Caco-2 (cell line): ENCODE results near the gene INPP5E. TPM values are rescaled to one million over a fixed set of nuclear protein-coding genes. Genes with fewer than 3 reads are reported as not detected.

Source experiments
- BruUV-seq: library from RNA; stranded (reverse); fragments of 400-500 nt; replicated peaks from 2 replicates; lab custom pipeline; 2021; lab: Mats Ljungman, UMichigan
- CTCF ChIA-PET: fragments of 300-600 bp; sonication (Branson Sonifier 250); formaldehyde crosslinking; loops from one replicate; lab custom pipeline; 2022; ENCODE audit warnings: antibody characterized with exemption; lab: Charles Lee
- POLR2A ChIA-PET: fragments of 300-600 bp; sonication (Branson Sonifier 250); formaldehyde crosslinking; loops from one replicate; lab custom pipeline; 2022; ENCODE audit warnings: antibody characterized with exemption; lab: Charles Lee
- DNase-seq, 2 experiments: peaks; one replicate each; pipeline versions ENCODE4 v3.0.0 to v3.0.0-alpha.2; 2020 to 2022
- H3K27me3 ChIP-seq: replicated peaks from 2 replicates; pipeline ENCODE4 v1.6.0; 2011; ENCODE audit warnings: low read length; ENCODE audit not compliant: control insufficient read depth, insufficient read depth
- H3K36me3 ChIP-seq: 2 replicates; pipeline ENCODE4 v1.5.1; 2011; ENCODE audit warnings: low read length; ENCODE audit not compliant: control insufficient read depth, insufficient read depth
- H3K4me1 ChIP-seq: fragments of 250-450 bp; sonication (Bioruptor Pico); 2 replicates; pipeline ENCODE4 v1.5.1; 2020; ENCODE audit warnings: mild to moderate bottlenecking
- H3K4me3 ChIP-seq: 2 replicates; pipeline ENCODE4 v1.5.1; 2011; ENCODE audit warnings: low read depth, mild to moderate bottlenecking, control low read depth, low read length
- H3K9me3 ChIP-seq: fragments of 250-450 bp; sonication (Bioruptor Pico); 2 replicates; pipeline ENCODE4 v1.5.1; 2020; ENCODE audit warnings: mild to moderate bottlenecking, moderate library complexity
- H3K27ac Mint-ChIP-seq: one replicate; pipeline ENCODE4 v1.8.0; 2022; ENCODE audit warnings: mixed read lengths; ENCODE audit not compliant: unreplicated experiment
- H3K27me3 Mint-ChIP-seq: one replicate; pipeline ENCODE4 v1.8.0; 2022; ENCODE audit warnings: mixed read lengths; ENCODE audit not compliant: insufficient read depth, unreplicated experiment
- H3K36me3 Mint-ChIP-seq: one replicate; pipeline ENCODE4 v1.8.0; 2022; ENCODE audit warnings: mild to moderate bottlenecking, mixed read lengths; ENCODE audit not compliant: insufficient read depth, unreplicated experiment
- H3K4me1 Mint-ChIP-seq: one replicate; pipeline ENCODE4 v1.8.0; 2022; ENCODE audit warnings: low read depth, mixed read lengths; ENCODE audit not compliant: unreplicated experiment
- H3K4me3 Mint-ChIP-seq: one replicate; pipeline ENCODE4 v1.8.0; 2022; ENCODE audit warnings: mild to moderate bottlenecking, moderate library complexity, mixed read lengths; ENCODE audit not compliant: unreplicated experiment
- H3K9me3 Mint-ChIP-seq: one replicate; pipeline ENCODE4 v1.8.0; 2022; ENCODE audit warnings: mixed read lengths; ENCODE audit not compliant: unreplicated experiment
- CTCF ChIP-seq, 2 experiments: fragments of 200-600 bp in 1 of 2; IDR thresholded peaks; 1 replicate in 1 of 2; 2 replicates in 1 of 2; pipeline versions ENCODE4 v1.5.1 to v1.8.0; 2011 to 2022; ENCODE audit warnings: antibody characterized with exemption in 1 of 2, control low read depth in 1 of 2, inconsistent platforms in 1 of 2, low read depth in 1 of 2, low read length in 1 of 2, mild to moderate bottlenecking in 1 of 2, moderate library complexity in 1 of 2; ENCODE audit not compliant: insufficient read depth in 1 of 2, severe bottlenecking in 1 of 2, unreplicated experiment in 1 of 2
- intact Hi-C: fragments of 100-400 bp; cut with micrococcal nuclease; formaldehyde crosslinking; loops from one replicate; pipeline ENCODE4 v1.10.0; 2022; ENCODE audit not compliant: unreplicated experiment
- total RNA-seq: library from RNA; stranded (reverse); gene quantifications from 2 replicates; pipeline ENCODE4 v1.2.3, GENCODE V29; 2022

The INPP5E gene
- total RNA-seq, 1 experiment from 2014 or later = 18.6 TPM

GRCh38 chr9:136472640-136473353 lies 33.2 kb upstream of the INPP5E start:
- Mint-ChIP-seq H3K9me3 (no peaks in the 10 kb centered on the region), H3K4me1 (no peaks in the 10 kb centered on the region), H3K36me3 (peaks cover 93% of the 10 kb centered on the region), H3K4me3 (no peak overlapping the region), H3K27ac (no peak overlapping the region), H3K27me3 (no peaks in the 10 kb centered on the region)
- POLR2A ChIA-PET = no interaction called here
- no peaks in the 10 kb centered on the region for H3K9me3 ChIP-seq
- peaks cover 8% of the 10 kb centered on the region for H3K36me3 ChIP-seq
- TF ChIP-seq CTCF (IDR thresholded peaks at IDR 0.05; ENCODE audit: insufficient read depth in 1 of 2, low read depth in 1 of 2, low read length in 1 of 2, severe bottlenecking in 1 of 2, unreplicated experiment in 1 of 2) = no peak
- no TSS peak for BruUV-seq
- no peak for DNase-seq
- no peak overlapping the region for H3K4me3 ChIP-seq
- H3K4me1 ChIP-seq = no peaks in the 10 kb centered on the region
- CTCF ChIA-PET = no interaction called here
- H3K27me3 ChIP-seq = no peaks in the 10 kb centered on the region
- intact Hi-C loops = no loop called here

- no peaks in the 10 kb centered on the region for H3K4me1 ChIP-seq
- H3K4me1 Mint-ChIP-seq = no peaks in the 10 kb centered on the region
- H3K27me3 ChIP-seq = no peaks in the 10 kb centered on the region
- H3K9me3 Mint-ChIP-seq = no peaks in the 10 kb centered on the region
- intact Hi-C loops = no loop called here
- H3K4me3 Mint-ChIP-seq = no peak overlapping the region
- no peaks in the 10 kb centered on the region for H3K9me3 ChIP-seq
- ChIA-PET CTCF (interaction anchor here (0.6 kb wide), 1 partner anchor 240 kb away, joined by 5 read pairs; the partner anchor contains the start of gene DIPK1B), POLR2A (no interaction called here)
- H3K36me3 ChIP-seq = peaks cover 5% of the 10 kb centered on the region
- BruUV-seq = no TSS peak
- H3K27ac Mint-ChIP-seq = no peak overlapping the region
- H3K27me3 Mint-ChIP-seq = no peaks in the 10 kb centered on the region
- peaks cover 92% of the 10 kb centered on the region for H3K36me3 Mint-ChIP-seq
- no peak overlapping the region for H3K4me3 ChIP-seq
- no peak for TF ChIP-seq CTCF (IDR thresholded peaks at IDR 0.05; ENCODE audit: insufficient read depth in 1 of 2, low read depth in 1 of 2, low read length in 1 of 2, severe bottlenecking in 1 of 2, unreplicated experiment in 1 of 2)
- DNase-seq = no peak
Observed at GRCh38 chr9:136471802-136472487, 32.3 kb upstream of the INPP5E start.

GRCh38 chr9:136470792-136471469 lies 31.3 kb upstream of the INPP5E start:
- Mint-ChIP-seq H3K36me3 (peaks cover 92% of the 10 kb centered on the region), H3K27ac (no peak overlapping the region), H3K9me3 (no peaks in the 10 kb centered on the region), H3K27me3 (no peaks in the 10 kb centered on the region), H3K4me3 (no peak overlapping the region), H3K4me1 (no peaks in the 10 kb centered on the region)
- no TSS peak for BruUV-seq
- no peak overlapping the region for H3K4me3 ChIP-seq
- intact Hi-C loops = no loop called here
- H3K36me3 ChIP-seq = peaks cover 5% of the 10 kb centered on the region
- ChIA-PET CTCF (interaction anchor here (0.6 kb wide), 1 partner anchor 241 kb away, joined by 5 read pairs; the partner anchor contains the start of gene DIPK1B), POLR2A (no interaction called here)
- no peaks in the 10 kb centered on the region for H3K9me3 ChIP-seq
- no peak for TF ChIP-seq CTCF (IDR thresholded peaks at IDR 0.05; ENCODE audit: insufficient read depth in 1 of 2, low read depth in 1 of 2, low read length in 1 of 2, severe bottlenecking in 1 of 2, unreplicated experiment in 1 of 2)
- H3K27me3 ChIP-seq = no peaks in the 10 kb centered on the region
- DNase-seq = no peak
- no peaks in the 10 kb centered on the region for H3K4me1 ChIP-seq
